ENCODE measurements around the gene PLXNA4.

Gene PLXNA4

GRCh38 chr7:132221356-132221755 is 354.9 kb downstream of the PLXNA4 start:
- DNase-seq, result no peak

GRCh38 chr7:132220060-132220459 is 356.2 kb downstream of the PLXNA4 start:
- DNase-seq, result no peak

- no peak for DNase-seq
These were observed 357.4 kb downstream of the PLXNA4 start for GRCh38 chr7:132218876-132219275.

GRCh38 chr7:132216847-132217525 is 359.3 kb downstream of the PLXNA4 start:
- no peak for DNase-seq

- DNase-seq, result no peak
These were observed 361.8 kb downstream of the PLXNA4 start for GRCh38 chr7:132214452-132214851.

- DNase-seq, result no peak
These were observed 362.7 kb downstream of the PLXNA4 start for GRCh38 chr7:132213583-132213982.

- DNase-seq, result no peak
These were observed 364.3 kb downstream of the PLXNA4 start for GRCh38 chr7:132211971-132212370.

GRCh38 chr7:132210821-132211220 is 365.4 kb downstream of the PLXNA4 start:
- no peak for DNase-seq

GRCh38 chr7:132207782-132208181 is 368.5 kb downstream of the PLXNA4 start:
- DNase-seq, result no peak

- DNase-seq, result no peak
These were observed 369.1 kb downstream of the PLXNA4 start for GRCh38 chr7:132207211-132207610.

GRCh38 chr7:132206594-132206993 is 369.7 kb downstream of the PLXNA4 start:
- DNase-seq, result no peak

GRCh38 chr7:132205509-132205908 is 370.8 kb downstream of the PLXNA4 start:
- no peak for DNase-seq

GRCh38 chr7:132203021-132203420 is 373.2 kb downstream of the PLXNA4 start:
- DNase-seq, result no peak

GRCh38 chr7:132202541-132202940 is 373.7 kb downstream of the PLXNA4 start:
- DNase-seq, result no peak

- no peak for DNase-seq
These were observed 376.1 kb downstream of the PLXNA4 start for GRCh38 chr7:132200141-132200540.

GRCh38 chr7:132199626-132200025 is 376.6 kb downstream of the PLXNA4 start:
- DNase-seq, result no peak

GRCh38 chr7:132197772-132198171 is 378.5 kb downstream of the PLXNA4 start:
- no peak for DNase-seq

GRCh38 chr7:132193898-132194297 is 382.4 kb downstream of the PLXNA4 start:
- DNase-seq, result no peak

- no peak for DNase-seq
These were observed 383.5 kb downstream of the PLXNA4 start for GRCh38 chr7:132192809-132193208.

- no peak for DNase-seq
These were observed 384.9 kb downstream of the PLXNA4 start for GRCh38 chr7:132191418-132191817.

GRCh38 chr7:132190683-132191082 is 385.6 kb downstream of the PLXNA4 start:
- DNase-seq, result no peak

- DNase-seq, result no peak
These were observed 386.4 kb downstream of the PLXNA4 start for GRCh38 chr7:132189881-132190280.

GRCh38 chr7:132187869-132188789 is 388.1 kb downstream of the PLXNA4 start:
- DNase-seq, result no peak

- no peak for DNase-seq
These were observed 388.9 kb downstream of the PLXNA4 start for GRCh38 chr7:132187391-132187790.
